ENCODE data around the gene MITF.

DNA sequence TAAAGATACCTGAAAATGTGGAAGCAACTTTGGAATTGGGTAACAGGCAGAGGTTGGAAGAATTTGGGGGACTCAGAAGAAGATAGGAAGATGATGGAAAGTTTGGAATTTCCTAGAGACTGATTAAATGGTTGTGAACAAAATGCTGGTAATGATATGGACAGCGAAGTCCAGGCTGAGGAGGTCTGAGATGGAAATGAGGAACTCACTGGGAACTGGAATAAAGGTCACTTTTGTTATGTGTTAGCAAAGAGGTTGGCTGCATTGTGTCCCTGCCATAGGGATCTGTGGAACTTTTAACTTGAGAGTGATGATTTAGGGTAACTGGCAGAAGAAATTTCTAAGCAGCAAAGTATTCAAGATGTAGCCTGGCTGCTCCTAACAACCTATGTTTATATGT is 13.0 kb downstream of the MITF start:
- TF ChIP-seq POLR2A (IDR thresholded peaks at IDR 0.05) (no peak), POLR2AphosphoS5 (IDR thresholded peaks at IDR 0.05) (no peak)
- TF ChIP-seq, protein P1, sequence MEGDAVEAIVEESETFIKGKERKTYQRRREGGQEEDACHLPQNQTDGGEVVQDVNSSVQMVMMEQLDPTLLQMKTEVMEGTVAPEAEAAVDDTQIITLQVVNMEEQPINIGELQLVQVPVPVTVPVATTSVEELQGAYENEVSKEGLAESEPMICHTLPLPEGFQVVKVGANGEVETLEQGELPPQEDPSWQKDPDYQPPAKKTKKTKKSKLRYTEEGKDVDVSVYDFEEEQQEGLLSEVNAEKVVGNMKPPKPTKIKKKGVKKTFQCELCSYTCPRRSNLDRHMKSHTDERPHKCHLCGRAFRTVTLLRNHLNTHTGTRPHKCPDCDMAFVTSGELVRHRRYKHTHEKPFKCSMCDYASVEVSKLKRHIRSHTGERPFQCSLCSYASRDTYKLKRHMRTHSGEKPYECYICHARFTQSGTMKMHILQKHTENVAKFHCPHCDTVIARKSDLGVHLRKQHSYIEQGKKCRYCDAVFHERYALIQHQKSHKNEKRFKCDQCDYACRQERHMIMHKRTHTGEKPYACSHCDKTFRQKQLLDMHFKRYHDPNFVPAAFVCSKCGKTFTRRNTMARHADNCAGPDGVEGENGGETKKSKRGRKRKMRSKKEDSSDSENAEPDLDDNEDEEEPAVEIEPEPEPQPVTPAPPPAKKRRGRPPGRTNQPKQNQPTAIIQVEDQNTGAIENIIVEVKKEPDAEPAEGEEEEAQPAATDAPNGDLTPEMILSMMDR (IDR thresholded peaks at IDR 0.05 in 8 of 11, conservative IDR thresholded peaks at IDR 0.05 in 3 of 11): no peak

Measured in spleen (tissue), 7 donors.